CD4-positive, CD25-positive, alpha-beta regulatory T cell (primary cell): Measurements from ENCODE around the gene IGFLR1. TPM values are rescaled to one million over a fixed set of nuclear protein-coding genes. Genes with fewer than 3 reads are reported as not detected.
A peak's percentile ranks its signal among the peaks of the same experiment; 100 is the strongest.
"Not testable (repeated sequence)": the region's sequence is repeated elsewhere in the genome, so short reads cannot be mapped to it uniquely, and the experiment has no call there.

ENCODE experiments used
- ATAC-seq, 2 donors: fragments of 150-1000 bp; cut with Tn5 transposase; one replicate each; pipeline ENCODE4 v1.10.0; 2021; ENCODE audit warnings: low read depth in 2 of 2, moderate number of reproducible peaks in 2 of 2, moderate library complexity in 1 of 2
- DNase-seq, 3 donors: peaks; one replicate each; pipeline versions ENCODE4 v3.0.0 to v3.0.0-alpha.2; 2012 to 2022; ENCODE audit warnings: mixed read lengths in 1 of 3
- H3K27ac ChIP-seq: one replicate; pipeline ENCODE4 v1.7.0; 2013; ENCODE audit warnings: mild to moderate bottlenecking, low read length; ENCODE audit not compliant: insufficient read depth, poor library complexity, severe bottlenecking
- H3K27me3 ChIP-seq: one replicate; pipeline ENCODE4 v1.7.0; 2013; ENCODE audit warnings: low read length; ENCODE audit not compliant: control insufficient read depth, insufficient read depth
- H3K36me3 ChIP-seq: one replicate; pipeline ENCODE4 v1.7.0; 2013; ENCODE audit warnings: mild to moderate bottlenecking, low read length, moderate library complexity; ENCODE audit not compliant: control insufficient read depth, insufficient read depth
- H3K4me1 ChIP-seq: 2 replicates; pipeline ENCODE4 v1.7.0; 2013; ENCODE audit warnings: mild to moderate bottlenecking, low read length; ENCODE audit not compliant: insufficient read depth, control insufficient read depth, poor library complexity, severe bottlenecking
- H3K4me3 ChIP-seq: one replicate; pipeline ENCODE4 v1.7.0; 2013; ENCODE audit warnings: low read depth, mild to moderate bottlenecking, low read length, moderate library complexity
- H3K9me3 ChIP-seq, 2 experiments: 1 replicate in 1 of 2; 2 replicates in 1 of 2; pipeline ENCODE4 v1.7.0; 2013; ENCODE audit warnings: low read length in 2 of 2, mild to moderate bottlenecking in 1 of 2, moderate library complexity in 1 of 2; ENCODE audit not compliant: control insufficient read depth in 2 of 2
- H3K27ac Mint-ChIP-seq, 3 donors: one replicate each; pipeline ENCODE4 v1.8.0; 2020 to 2022; ENCODE audit warnings: mild to moderate bottlenecking in 3 of 3, mixed read lengths in 3 of 3, moderate library complexity in 2 of 3
- H3K27me3 Mint-ChIP-seq: one replicate; pipeline ENCODE4 v1.8.0; 2022; ENCODE audit warnings: mild to moderate bottlenecking, mixed read lengths
- H3K36me3 Mint-ChIP-seq: one replicate; pipeline ENCODE4 v1.8.0; 2020; ENCODE audit warnings: mixed read lengths
- H3K4me1 Mint-ChIP-seq, 4 donors: one replicate each; pipeline ENCODE4 v1.8.0; 2020 to 2022; ENCODE audit warnings: mixed read lengths in 4 of 4, mild to moderate bottlenecking in 1 of 4
- H3K4me3 Mint-ChIP-seq, 4 donors: one replicate each; pipeline ENCODE4 v1.8.0; 2020 to 2022; ENCODE audit warnings: mild to moderate bottlenecking in 4 of 4, mixed read lengths in 4 of 4, moderate library complexity in 3 of 4
- H3K9me3 Mint-ChIP-seq, 7 donors: one replicate each; pipeline ENCODE4 v1.8.0; 2020 to 2022; ENCODE audit warnings: mixed read lengths in 7 of 7, mild to moderate bottlenecking in 3 of 7, moderate library complexity in 2 of 7
- polyA plus RNA-seq, 4 donors: library from polyadenylated mRNA; unstranded; fragments of 300-500 nt; fragmentation: Illumina TruSeq; gene quantifications; one replicate each; pipeline ENCODE4 v1.2.3, GENCODE V29; 2021
- total RNA-seq: library from RNA; stranded (reverse); gene quantifications from one replicate; pipeline ENCODE4 v1.2.3, GENCODE V29; 2022

The IGFLR1 gene
- total and polyA plus RNA-seq, 5 donors from 2014 or later, result 80.5 to 151 (median 114) TPM

DNA sequence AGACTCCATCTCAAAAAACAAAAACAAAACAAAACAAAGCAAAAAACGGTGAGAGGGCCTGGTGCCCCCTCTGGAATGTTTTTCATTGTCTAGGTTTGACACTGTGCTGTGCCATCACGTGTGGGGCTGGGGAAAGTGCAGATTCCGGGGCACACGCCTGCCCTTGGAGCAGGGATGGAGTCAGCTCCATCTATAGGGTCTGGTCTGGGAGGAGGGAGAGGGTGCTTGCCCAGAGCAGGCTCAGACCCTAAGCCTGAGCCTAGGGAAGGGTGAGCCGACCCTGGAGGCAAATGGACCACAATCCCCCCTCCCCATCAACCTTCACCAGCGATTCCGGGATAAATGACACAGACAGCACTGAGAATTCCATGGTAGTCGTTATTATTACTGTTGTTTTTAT lies 48.8 kb downstream of the IGFLR1 start:
- no peak overlapping the region for H3K4me3 Mint-ChIP-seq
- Histone ChIP-seq H3K4me3 (no peak overlapping the region), H3K27me3 (no peaks in the 10 kb centered on the region), H3K9me3 (no peaks in the 10 kb centered on the region), H3K4me1 (no peaks in the 10 kb centered on the region), H3K27ac (no peak overlapping the region), H3K36me3 (no peaks in the 10 kb centered on the region)
- ATAC-seq (no peak), DNase-seq (no peak)
- H3K27ac Mint-ChIP-seq, result peak overlapping the region in 1 of 3 donors; percentile 15
- H3K9me3 Mint-ChIP-seq, result no peaks in the 10 kb centered on the region
- no peaks in the 10 kb centered on the region for H3K36me3 Mint-ChIP-seq
- H3K27me3 Mint-ChIP-seq, result no peaks in the 10 kb centered on the region
- H3K4me1 Mint-ChIP-seq, result no peaks in the 10 kb centered on the region

DNA sequence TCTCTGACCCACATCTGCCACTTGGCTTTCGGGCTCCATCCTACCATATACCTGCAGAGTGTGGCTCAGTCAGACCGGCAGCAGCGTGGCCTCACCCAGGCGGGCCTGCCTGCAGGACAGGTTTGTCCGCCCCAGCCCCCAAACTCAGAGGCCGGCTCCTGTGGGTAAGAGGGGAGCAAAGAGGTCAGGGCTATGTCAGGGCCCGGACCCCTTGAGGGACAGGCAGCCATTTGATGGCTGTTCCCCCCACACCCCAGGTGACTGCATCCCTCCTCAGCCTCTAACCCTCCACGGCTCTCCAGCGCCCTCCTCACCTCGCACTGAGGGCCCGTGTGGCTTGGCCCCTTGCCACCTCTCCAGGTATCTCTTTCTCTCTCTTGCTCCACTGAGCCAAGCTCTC lies 50.2 kb downstream of the IGFLR1 start:
- no peak for DNase-seq

DNA sequence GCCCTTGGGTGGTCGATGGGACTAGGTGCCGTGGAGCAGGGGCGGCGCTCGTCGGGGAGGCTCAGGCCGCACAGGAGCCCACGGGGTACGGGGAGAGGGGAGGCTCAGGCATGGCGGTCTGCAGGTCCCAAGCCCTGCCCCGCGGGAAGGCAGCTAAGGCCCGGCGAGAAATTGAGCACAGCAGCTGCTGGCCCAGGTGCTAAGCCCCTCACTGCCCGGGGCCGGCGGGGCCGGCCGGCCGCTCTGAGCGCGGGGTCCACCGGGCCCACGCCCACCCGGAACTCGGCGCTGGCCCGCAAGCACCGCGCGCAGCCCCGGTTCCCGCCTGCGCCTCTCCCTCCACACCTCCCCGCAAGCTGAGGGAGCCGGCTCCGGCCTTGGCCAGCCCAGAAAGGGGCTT lies 51.1 kb downstream of the IGFLR1 start:
- H3K4me1 Mint-ChIP-seq, H3K9me3 ChIP-seq, H3K4me3 ChIP-seq, H3K4me1 ChIP-seq, H3K27me3 ChIP-seq, H3K36me3 Mint-ChIP-seq, H3K9me3 Mint-ChIP-seq, H3K36me3 ChIP-seq, H3K27ac ChIP-seq, H3K27me3 Mint-ChIP-seq, H3K4me3 Mint-ChIP-seq, DNase-seq, H3K27ac Mint-ChIP-seq, ATAC-seq: not testable (repeated sequence)

More for the DNA sequence above, 50.2 kb downstream of the IGFLR1 start:
- no peaks in the 10 kb centered on the region for H3K36me3 Mint-ChIP-seq
- no peaks in the 10 kb centered on the region for H3K9me3 Mint-ChIP-seq
- H3K27me3 Mint-ChIP-seq, result no peaks in the 10 kb centered on the region
- H3K4me3 Mint-ChIP-seq, result no peak overlapping the region
- H3K4me1 ChIP-seq, result no peaks in the 10 kb centered on the region
- no peak overlapping the region for H3K27ac ChIP-seq
- H3K27me3 ChIP-seq, result no peaks in the 10 kb centered on the region
- no peaks in the 10 kb centered on the region for H3K36me3 ChIP-seq
- no peaks in the 10 kb centered on the region for H3K4me1 Mint-ChIP-seq
- no peak overlapping the region for H3K4me3 ChIP-seq
- no peak for ATAC-seq
- no peak overlapping the region for H3K27ac Mint-ChIP-seq
- H3K9me3 ChIP-seq, result no peaks in the 10 kb centered on the region

DNA sequence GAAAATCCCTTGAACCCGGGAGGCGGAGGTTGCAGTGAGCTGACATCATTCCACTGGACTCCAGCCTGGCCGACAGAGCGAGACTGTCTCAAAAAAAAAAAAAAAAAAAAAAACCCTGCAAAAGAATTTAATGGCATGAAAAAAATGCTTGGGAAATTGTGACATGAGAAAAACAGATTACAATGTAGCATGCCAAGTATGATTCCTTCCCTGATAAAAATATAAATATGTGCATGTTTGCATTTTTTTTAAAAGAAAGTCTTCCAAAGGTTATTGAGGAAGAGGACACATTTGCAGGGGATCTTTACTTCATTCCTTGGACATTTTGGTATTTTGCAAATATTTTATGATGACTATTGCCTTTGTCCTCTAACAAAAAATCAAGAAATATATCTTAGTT lies 52.4 kb downstream of the IGFLR1 start:
- no peaks in the 10 kb centered on the region for H3K4me1 Mint-ChIP-seq
- no peaks in the 10 kb centered on the region for H3K36me3 Mint-ChIP-seq
- Histone ChIP-seq H3K27ac (no peak overlapping the region), H3K36me3 (no peaks in the 10 kb centered on the region), H3K4me1 (no peaks in the 10 kb centered on the region), H3K27me3 (no peaks in the 10 kb centered on the region), H3K4me3 (no peak overlapping the region), H3K9me3 (no peaks in the 10 kb centered on the region)
- H3K4me3 Mint-ChIP-seq, result no peak overlapping the region
- ATAC-seq, result no peak
- no peaks in the 10 kb centered on the region for H3K9me3 Mint-ChIP-seq
- H3K27ac Mint-ChIP-seq, result no peak overlapping the region
- no peak for DNase-seq
- H3K27me3 Mint-ChIP-seq, result no peaks in the 10 kb centered on the region

Other genes starting within 250 kb of the IGFLR1 start
- gene DMKN, start 228.8 kb downstream of the IGFLR1 start, total RNA-seq, result not detected
- 1 to 10 TPM in 2 of 4 donors, under 1 TPM in 1, not detected in 1; 0.74 to 1.6 (median 1.0) TPM for gene DMKN, start 228.8 kb downstream of the IGFLR1 start, polyA plus RNA-seq
- gene SBSN, start 214.1 kb downstream of the IGFLR1 start, total RNA-seq, result not detected
- gene SBSN, start 214.1 kb downstream of the IGFLR1 start, polyA plus RNA-seq, result not detected
- not detected for gene GAPDHS, start 209.0 kb downstream of the IGFLR1 start, total RNA-seq
- not detected for gene GAPDHS, start 209.0 kb downstream of the IGFLR1 start, polyA plus RNA-seq
- 37.1 TPM for gene TMEM147, start 196.8 kb downstream of the IGFLR1 start, total RNA-seq
- gene TMEM147, start 196.8 kb downstream of the IGFLR1 start, polyA plus RNA-seq, result 100 to 1,000 TPM; 155 to 179 (median 160) TPM
- not detected for gene ATP4A, start 178.8 kb downstream of the IGFLR1 start, total RNA-seq
- not detected for gene ATP4A, start 178.8 kb downstream of the IGFLR1 start, polyA plus RNA-seq
- gene PMIS2, start 156.3 kb downstream of the IGFLR1 start, total RNA-seq, result not detected
- not detected for gene PMIS2, start 156.3 kb downstream of the IGFLR1 start, polyA plus RNA-seq
- gene HAUS5, start 129.7 kb downstream of the IGFLR1 start, total RNA-seq, result 25.9 TPM
- 1 to 10 TPM; 5.1 to 8.1 (median 6.6) TPM for gene HAUS5, start 129.7 kb downstream of the IGFLR1 start, polyA plus RNA-seq
- gene RBM42, start 113.4 kb downstream of the IGFLR1 start, total RNA-seq, result 52.3 TPM
- 10 to 100 TPM; 54.4 to 69.0 (median 59.2) TPM for gene RBM42, start 113.4 kb downstream of the IGFLR1 start, polyA plus RNA-seq
- not detected for gene ETV2, start 100.7 kb downstream of the IGFLR1 start, total RNA-seq
- gene ETV2, start 100.7 kb downstream of the IGFLR1 start, polyA plus RNA-seq, result under 1 TPM in 3 of 4 donors, not detected in 1; 0.44 to 0.67 (median 0.46) TPM
- gene COX6B1, start 94.1 kb downstream of the IGFLR1 start, total RNA-seq, result 249 TPM
- 100 to 1,000 TPM; 854 to 919 (median 912) TPM for gene COX6B1, start 94.1 kb downstream of the IGFLR1 start, polyA plus RNA-seq
- not detected for gene UPK1A, start 75.9 kb downstream of the IGFLR1 start, total RNA-seq
- not detected for gene UPK1A, start 75.9 kb downstream of the IGFLR1 start, polyA plus RNA-seq
- gene ZBTB32, start 37.9 kb downstream of the IGFLR1 start, total RNA-seq, result 42.0 TPM
- gene ZBTB32, start 37.9 kb downstream of the IGFLR1 start, polyA plus RNA-seq, result 1 to 10 TPM; 3.1 to 5.3 (median 4.6) TPM
- 73.0 TPM for gene KMT2B, start 24.4 kb downstream of the IGFLR1 start, total RNA-seq
- 1 to 10 TPM in 1 of 4 donors, under 1 TPM in 3; 0.45 to 1.1 (median 0.68) TPM for gene KMT2B, start 24.4 kb downstream of the IGFLR1 start, polyA plus RNA-seq
- gene U2AF1L4, start 3.0 kb upstream of the IGFLR1 start, total RNA-seq, result 70.8 TPM
- gene U2AF1L4, start 3.0 kb upstream of the IGFLR1 start, polyA plus RNA-seq, result 10 to 100 TPM; 48.4 to 66.5 (median 58.5) TPM
- 21.1 TPM for gene PSENEN, start 3.2 kb upstream of the IGFLR1 start, total RNA-seq
- 10 to 100 TPM; 66.1 to 99.6 (median 72.9) TPM for gene PSENEN, start 3.2 kb upstream of the IGFLR1 start, polyA plus RNA-seq
- gene LIN37, start 6.1 kb upstream of the IGFLR1 start, total RNA-seq, result 11.7 TPM
- 10 to 100 TPM in 3 of 4 donors, 1 to 10 TPM in 1; 9.9 to 16.5 (median 11.8) TPM for gene LIN37, start 6.1 kb upstream of the IGFLR1 start, polyA plus RNA-seq
- gene HSPB6, start 14.6 kb upstream of the IGFLR1 start, total RNA-seq, result not detected
- not detected for gene HSPB6, start 14.6 kb upstream of the IGFLR1 start, polyA plus RNA-seq
- gene PROSER3, start 15.7 kb upstream of the IGFLR1 start, total RNA-seq, result 39.5 TPM
- gene PROSER3, start 15.7 kb upstream of the IGFLR1 start, polyA plus RNA-seq, result 1 to 10 TPM; 4.3 to 6.4 (median 5.0) TPM
- gene ARHGAP33, start 33.1 kb upstream of the IGFLR1 start, total RNA-seq, result 46.7 TPM
- under 1 TPM in 1 of 4 donors, not detected in 3; 0.40 TPM for gene ARHGAP33, start 33.1 kb upstream of the IGFLR1 start, polyA plus RNA-seq
- not detected for gene PRODH2, start 70.4 kb upstream of the IGFLR1 start, total RNA-seq
- gene PRODH2, start 70.4 kb upstream of the IGFLR1 start, polyA plus RNA-seq, result not detected
- gene NPHS1, start 110.1 kb upstream of the IGFLR1 start, total RNA-seq, result not detected
- gene NPHS1, start 110.1 kb upstream of the IGFLR1 start, polyA plus RNA-seq, result not detected
- not detected for gene KIRREL2, start 114.5 kb upstream of the IGFLR1 start, total RNA-seq
- not detected for gene KIRREL2, start 114.5 kb upstream of the IGFLR1 start, polyA plus RNA-seq
- gene APLP1, start 126.1 kb upstream of the IGFLR1 start, total RNA-seq, result not detected
- not detected for gene APLP1, start 126.1 kb upstream of the IGFLR1 start, polyA plus RNA-seq
- 120 TPM for gene NFKBID, start 158.1 kb upstream of the IGFLR1 start, total RNA-seq
- gene NFKBID, start 158.1 kb upstream of the IGFLR1 start, polyA plus RNA-seq, result 1 to 10 TPM; 2.7 to 4.2 (median 3.6) TPM
- gene HCST, start 160.1 kb upstream of the IGFLR1 start, total RNA-seq, result 104 TPM
- gene HCST, start 160.1 kb upstream of the IGFLR1 start, polyA plus RNA-seq, result 100 to 1,000 TPM; 640 to 863 (median 760) TPM
- not detected for gene TYROBP, start 165.8 kb upstream of the IGFLR1 start, total RNA-seq
- 1 to 10 TPM in 3 of 4 donors, under 1 TPM in 1; 0.49 to 6.9 (median 2.1) TPM for gene TYROBP, start 165.8 kb upstream of the IGFLR1 start, polyA plus RNA-seq
- 7.7 TPM for gene LRFN3, start 193.9 kb upstream of the IGFLR1 start, total RNA-seq
- gene LRFN3, start 193.9 kb upstream of the IGFLR1 start, polyA plus RNA-seq, result 1 to 10 TPM in 1 of 4 donors, under 1 TPM in 3; 0.63 to 1.4 (median 0.84) TPM